ACHN (cell line): ENCODE results near the gene UNC13C.

Experiments used
- DNase-seq: peaks from one replicate; pipeline ENCODE4 v3.0.0-alpha.2; 2015
- in situ Hi-C: cut with HindIII; loops from 2 replicates; pipeline ENCODE4 v1.10.0; 2017; ENCODE audit warnings: low sequenced_read_pairs, low pct_ligation_motif_present, low pct_unique_long_range_greater_than_20kb

The UNC13C gene

DNA sequence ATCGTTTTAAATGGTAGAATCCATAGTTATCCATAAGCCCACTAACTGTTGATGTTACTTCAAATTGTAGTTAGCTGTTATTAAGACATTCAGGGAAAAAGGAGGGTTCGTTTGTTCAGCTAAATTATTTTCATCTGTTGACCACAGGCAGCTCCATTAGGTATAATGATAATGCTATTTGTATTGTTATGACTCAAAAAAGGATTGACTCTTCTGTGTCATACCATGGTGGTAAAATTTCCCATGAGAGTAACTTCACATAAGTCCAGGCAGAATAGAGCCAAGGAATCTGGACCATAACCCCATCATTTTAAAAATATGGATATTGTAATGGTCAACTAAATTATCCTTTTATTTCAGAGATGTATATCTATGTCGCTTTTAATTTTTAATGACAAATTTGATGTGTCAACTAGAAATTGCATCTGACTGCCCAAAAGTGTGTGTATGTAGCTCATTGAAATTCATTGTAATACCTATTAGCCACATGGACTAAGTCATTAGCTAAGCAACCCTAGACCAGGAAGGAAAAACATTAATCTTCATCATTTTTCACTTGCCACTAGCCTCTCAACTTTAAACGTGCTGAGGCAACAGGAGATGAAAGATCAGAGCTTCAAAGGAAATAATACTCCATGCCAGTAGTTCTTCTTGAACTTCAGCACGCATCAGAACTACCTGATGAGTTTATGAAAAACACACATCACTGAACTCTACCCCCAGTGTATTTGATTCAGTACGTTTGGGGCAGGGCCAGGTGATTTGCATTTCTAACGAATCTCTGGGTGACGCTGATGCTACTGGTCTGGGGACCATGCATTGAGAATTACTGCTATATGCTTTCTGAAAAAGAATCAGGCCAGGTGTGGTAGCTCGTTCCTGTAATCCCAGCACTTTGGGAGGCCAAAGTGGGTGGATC lies 537.7 kb downstream of the UNC13C start:
- no peak for DNase-seq
- in situ Hi-C loops, result no loop called here

DNA sequence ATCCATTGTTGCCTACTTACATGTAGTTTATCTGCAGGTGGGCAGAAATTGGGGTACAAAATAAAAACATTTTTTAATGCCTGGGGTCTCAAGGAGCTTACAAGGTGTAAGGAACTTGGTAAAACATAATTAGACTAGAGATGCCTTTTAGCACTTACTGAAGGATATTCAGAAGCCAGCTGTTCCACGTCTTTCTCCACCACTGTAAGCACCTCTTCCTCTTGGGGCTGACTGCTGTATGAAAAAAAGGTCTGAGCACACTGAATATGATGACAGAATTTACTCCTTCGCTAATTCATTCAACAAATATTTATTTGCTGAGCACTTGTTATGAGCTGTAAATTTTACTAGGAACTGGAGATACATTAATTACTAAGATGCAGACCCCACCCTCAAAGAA lies 539.1 kb downstream of the UNC13C start:
- in situ Hi-C loops, result no loop called here
- no peak for DNase-seq

DNA sequence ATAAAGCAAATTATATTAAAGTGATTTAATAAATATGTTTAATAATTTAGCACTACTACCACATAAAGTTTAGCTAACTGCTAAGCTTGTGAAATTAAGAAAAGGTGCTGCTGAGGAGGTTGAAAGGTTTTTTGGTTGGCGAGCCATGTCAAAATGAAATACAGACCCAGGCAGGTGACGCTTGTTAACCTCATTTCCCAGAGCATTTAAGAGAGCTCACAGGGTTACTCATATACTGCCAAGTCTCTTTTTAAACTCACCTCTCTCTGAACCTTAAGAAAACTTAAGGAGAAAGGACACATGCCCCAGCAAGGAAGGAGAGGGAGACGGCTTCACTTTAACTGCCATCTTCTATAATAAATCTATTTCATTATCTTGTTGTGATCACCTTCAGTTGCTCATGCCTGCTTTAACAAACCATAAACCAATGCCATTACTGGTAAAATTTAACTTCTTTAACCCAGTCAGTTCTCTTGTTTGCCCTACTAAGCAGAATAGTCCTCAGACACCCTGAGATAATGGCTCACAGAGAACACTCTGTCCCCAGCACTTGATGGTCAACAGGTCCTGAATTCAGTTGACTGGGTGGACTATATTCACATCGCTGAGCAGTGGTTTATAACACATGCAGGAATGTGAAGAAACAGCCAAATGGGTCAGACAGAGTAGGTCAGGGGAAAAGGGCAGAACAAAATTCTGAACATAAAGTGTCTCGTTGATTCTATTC lies 540.1 kb downstream of the UNC13C start:
- DNase-seq, result no peak
- in situ Hi-C loops, result no loop called here

DNA sequence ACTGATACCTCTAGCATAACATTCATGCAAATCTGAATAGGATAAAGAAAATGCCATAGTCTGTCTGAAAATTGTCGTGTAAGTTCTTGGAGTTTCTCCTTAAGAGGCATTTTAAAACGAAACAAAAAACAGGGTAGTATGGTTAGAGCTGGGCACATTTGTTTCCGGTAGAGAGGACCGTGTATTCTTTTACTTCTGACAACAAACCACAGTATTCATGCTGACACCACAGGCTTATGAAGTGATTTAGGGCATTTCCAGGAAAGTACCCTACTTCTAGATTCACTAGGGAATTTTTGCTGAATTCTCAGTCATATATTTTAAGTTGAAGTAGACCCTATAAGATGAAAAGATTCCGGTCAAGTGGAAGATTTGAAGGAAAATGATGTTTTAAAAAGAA lies 541.3 kb downstream of the UNC13C start:
- DNase-seq, result no peak
- in situ Hi-C loops, result no loop called here

DNA sequence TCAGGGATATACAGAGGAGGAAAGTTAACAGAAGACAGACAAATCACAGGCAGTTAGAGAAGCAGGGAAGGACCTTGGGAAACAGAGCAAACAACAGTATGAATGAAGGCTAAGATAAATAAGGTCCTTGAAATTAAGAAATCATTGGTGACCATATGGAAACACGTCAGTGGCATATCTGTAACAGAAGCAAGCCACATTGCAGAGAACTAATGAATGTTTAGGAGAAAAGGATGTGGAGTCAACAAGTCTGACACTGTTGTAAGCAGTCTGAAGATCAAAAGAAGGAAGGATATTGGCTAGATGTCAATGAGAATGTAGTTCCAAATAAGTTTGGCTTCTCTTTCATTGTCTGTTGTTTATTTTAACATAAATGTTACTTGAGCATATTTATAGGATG lies 542.4 kb downstream of the UNC13C start:
- in situ Hi-C loops, result no loop called here
- DNase-seq, result no peak

DNA sequence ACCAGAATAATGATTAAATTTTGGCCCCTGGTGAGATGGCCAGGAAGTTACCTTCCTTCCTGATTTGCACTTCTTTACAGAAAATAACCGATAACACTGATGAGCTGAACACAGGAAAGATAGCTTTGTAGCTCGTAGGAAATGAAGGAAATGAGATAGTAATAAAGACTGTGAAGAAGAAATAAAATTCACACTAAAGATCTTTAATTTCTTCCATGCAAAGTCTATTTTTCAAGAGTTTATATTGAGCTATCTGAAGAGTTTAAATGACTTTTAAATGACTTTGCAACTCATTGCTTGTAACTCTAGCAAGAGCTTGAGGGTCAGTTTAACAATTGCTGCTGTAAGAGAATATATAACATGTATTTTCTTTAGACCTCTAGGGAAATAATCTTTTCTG lies 543.0 kb downstream of the UNC13C start:
- no peak for DNase-seq
- in situ Hi-C loops, result no loop called here

DNA sequence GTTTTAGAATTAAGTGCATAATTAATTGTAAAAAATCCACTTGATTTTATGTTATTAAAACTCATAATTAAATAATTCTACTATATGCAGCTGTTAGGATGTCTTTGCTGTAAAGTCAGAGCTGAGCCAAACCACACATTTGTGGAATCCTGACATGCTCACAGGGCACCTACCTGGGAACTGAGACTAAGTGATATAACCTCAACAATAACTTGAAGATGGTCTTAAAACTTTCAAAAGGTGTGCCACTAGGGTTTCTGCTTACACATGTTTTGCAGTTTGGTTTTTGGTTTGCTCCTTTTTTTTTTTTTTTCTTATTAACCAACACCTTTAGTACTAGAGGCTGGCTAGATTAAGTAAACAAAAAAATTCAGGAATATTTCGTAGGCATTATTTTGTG lies 549.8 kb downstream of the UNC13C start:
- in situ Hi-C loops, result no loop called here
- DNase-seq, result no peak

DNA sequence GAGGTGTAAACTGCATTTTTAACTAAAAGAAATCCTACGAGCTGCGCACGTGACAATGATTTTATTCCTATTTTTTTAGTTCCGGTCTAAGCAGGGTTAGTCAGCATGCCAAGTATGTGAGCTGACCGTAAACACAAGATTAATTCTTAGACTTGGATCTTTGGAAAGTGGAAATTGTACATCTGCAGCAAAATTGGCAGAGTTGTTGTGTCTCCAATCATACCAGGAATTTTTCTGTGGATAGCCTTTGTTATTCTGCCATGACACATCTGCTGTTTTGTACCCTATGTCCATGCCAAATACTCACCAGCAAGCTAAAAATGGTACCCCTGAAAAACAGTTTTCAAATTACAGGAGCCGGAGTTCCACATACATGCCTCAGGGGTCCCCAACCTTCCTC lies 562.5 kb downstream of the UNC13C start:
- in situ Hi-C loops, result no loop called here
- DNase-seq, result no peak

DNA sequence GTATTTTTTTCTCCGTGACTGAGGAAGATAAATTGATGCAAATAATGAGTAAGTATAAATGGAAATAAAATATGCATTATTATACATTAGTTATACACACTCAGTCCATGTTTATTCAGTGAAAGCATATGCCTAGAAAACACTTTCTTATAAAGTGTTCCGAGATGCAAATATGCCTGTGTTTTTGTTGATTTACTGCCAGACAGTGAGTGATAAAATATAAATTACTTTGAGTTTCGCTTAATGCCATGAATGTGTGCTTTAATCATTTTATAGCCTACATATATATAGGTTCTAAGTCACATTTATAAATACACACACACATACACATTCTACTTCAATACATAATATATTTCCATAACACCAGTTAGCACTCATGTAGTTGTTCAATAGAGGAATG lies 569.2 kb downstream of the UNC13C start:
- in situ Hi-C loops, result no loop called here
- no peak for DNase-seq

DNA sequence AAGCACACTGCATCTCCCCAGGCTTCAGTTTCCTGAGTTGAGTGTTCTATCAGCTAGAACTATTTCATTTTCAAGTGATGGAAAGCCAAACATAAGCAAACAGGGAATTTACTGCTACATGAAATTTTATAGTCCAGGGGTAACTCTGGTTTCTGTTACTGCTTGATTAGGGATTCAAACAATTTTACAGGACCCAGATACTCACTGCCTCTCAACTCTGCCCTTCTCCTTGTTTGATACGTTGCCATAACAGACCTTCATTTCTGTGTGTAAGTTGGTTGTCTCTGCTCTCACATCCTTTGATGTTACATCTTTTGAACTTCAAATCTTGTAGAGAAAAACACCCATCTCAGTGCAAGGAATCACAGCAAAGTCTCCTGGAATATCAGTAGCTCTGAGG lies 572.7 kb downstream of the UNC13C start:
- DNase-seq, result no peak
- in situ Hi-C loops, result no loop called here

DNA sequence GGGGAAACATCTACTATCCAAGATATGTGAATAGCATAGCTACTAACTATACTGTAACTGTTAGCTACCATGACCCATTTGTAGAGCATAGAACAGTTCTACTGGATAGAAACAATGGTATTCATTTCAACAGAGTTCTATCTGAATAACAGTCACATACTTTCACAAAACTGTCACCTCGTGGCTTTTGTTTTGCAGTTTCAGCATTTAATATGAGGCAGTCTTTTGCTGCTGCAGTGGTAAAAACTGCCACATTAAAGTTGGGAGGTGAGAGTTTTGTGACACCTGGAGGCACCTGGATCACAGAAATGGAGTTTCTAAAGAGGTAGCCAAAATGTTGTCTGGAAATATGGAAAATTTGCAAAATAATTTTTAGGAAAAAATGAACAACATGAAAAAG lies 578.0 kb downstream of the UNC13C start:
- in situ Hi-C loops, result no loop called here
- no peak for DNase-seq

DNA sequence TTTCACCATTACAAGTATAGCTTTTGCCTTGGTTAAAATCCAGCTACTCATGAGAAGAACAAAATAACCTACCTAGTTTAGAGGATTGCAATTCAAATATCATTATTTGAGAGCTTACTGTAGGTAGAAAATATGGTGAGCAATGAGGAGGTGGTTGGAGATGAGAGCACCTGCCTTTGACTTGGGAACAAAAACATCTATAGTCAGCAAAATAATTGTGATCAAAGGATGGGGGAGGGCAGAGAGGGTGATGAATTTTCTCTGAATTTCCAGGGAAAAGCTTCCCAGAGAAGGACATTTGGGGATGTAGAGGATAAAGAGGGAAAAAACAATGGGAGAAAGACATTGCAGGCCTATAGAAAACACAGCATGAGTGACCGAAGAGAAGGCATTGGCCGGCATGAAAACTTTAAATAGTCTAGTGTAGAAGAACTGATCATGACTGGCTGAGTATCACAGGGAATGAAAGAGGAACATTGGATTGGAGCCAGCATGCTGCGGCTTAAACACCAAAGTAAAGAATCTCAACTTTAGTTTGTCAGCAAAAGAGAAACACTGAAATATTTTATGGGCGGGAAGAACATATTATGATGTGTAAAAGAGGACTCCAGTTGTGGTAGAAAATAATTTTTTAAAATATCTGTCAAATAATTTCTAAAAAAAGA lies 581.3 kb downstream of the UNC13C start:
- in situ Hi-C loops, result no loop called here
- no peak for DNase-seq

DNA sequence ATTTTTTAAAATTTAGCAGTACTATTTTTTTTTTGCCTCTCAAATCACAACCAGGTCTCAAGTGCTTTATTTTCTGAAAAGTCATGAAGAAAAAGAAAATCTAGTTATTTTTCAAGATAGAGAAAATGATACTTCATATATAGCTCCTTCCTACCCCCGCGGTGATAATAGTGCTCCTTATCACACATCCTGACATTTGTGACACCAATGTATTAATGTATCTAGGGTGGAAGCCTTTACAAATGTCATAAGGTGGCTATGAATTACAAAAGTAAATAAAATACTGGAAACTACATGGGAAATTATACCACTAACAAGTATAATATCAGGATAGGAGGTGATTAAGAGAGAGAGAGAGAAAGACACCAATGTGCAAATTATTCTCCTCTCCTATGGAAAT lies 582.2 kb downstream of the UNC13C start:
- no peak for DNase-seq
- in situ Hi-C loops, result no loop called here

DNA sequence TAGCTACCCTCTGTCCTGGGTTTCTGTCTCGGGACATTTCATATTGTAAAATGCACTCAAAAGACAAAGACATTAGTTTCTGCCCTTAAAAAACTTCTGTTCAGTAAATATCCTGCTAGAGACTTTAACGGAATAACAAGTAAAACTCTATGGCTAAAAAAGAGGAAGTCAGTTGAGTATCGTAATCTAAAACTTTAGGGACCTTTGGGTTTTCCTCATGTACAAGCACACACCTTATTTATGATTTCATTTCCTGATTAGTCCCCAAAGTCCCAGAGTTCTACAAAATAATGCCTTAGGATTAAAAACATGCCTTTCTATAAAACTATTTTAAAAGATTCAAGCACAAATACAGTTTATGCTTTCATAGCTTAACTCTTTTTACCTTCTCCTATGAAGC lies 585.9 kb downstream of the UNC13C start:
- in situ Hi-C loops, result no loop called here
- DNase-seq, result no peak

DNA sequence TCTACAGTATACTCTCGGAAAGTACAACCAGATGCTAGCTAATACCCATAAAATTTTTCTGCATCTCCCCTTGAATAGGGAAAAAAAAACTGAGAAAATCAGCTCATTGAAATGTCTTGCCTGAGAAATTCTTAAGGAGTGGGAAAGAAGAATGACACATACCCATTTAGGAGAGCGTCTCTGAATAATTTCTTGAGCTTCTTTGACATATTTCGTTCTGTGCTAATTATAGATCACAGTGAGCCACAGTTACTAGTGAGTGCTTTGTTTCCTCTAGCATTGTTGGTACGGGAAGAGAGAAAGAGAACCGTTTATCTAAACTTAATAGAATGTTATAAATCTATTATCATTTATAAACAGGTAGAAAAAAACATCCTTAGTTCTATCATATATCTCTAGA lies 588.4 kb downstream of the UNC13C start:
- no peak for DNase-seq
- in situ Hi-C loops, result no loop called here

DNA sequence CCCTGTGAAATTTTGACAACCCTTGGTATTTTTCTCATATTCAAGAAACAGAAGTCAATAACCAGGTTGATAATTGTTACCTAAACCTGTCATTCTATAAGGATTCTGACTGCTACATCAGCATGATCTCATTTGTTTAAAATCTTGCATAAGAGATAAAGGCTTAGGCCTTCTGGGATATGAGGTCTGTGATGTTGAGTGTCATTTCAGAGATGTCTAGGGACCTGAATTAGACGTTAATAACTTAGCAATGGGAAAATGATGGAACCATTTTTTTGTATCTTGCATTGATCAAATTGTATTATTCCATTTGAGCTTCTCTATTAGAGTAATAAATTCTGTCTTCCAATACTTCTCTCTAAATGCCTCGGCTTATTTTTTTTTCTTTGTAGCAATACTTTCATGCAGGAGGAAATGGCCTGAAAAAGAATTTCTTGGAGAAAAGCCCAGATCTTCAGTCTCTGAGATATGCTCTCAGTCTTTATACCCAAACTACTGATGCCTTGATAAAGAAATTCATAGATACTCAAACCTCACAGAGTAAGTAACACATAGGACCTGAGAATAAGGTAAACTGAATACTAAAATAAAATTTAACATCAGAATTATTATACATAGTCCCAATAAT lies 589.3 kb downstream of the UNC13C start:
- no peak for DNase-seq
- in situ Hi-C loops, result no loop called here

DNA sequence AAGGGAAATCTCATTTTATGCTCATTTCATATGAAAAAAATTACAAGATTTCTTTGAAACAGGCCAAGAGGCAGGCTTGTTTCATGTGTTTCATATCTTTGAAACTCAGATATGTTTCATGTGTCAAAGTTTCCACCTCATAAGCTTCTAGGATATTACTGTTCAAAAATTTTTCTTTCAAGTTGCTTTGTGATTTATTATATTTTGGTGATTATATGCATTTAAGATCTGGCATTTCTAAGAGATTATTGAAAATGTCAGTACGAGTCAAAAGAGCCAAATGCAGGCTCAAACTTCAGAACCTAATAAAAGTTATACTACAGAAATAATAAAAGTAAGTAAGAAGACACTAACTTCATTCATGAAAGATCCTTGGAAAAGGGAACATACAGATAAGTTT lies 590.1 kb downstream of the UNC13C start:
- in situ Hi-C loops, result no loop called here
- no peak for DNase-seq

DNA sequence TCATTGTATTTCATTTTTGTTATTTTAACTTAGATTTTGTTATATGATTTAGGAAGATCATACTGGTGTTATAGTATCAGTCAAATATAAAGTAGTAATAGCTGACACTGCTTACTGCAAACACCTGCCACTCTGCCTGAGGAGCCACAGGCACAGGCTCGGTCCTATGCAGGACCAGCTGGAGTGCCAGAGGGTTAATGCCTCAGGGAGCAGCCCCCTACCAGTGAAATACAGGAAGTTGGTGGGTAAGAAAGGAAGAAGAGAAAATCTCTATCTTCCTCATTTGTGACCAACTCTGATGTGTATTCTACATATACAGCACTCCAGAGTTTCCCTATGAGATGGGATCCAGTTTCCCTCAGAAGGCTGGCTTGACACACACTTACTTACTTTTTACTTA lies 593.3 kb downstream of the UNC13C start:
- DNase-seq, result no peak
- in situ Hi-C loops, result no loop called here

DNA sequence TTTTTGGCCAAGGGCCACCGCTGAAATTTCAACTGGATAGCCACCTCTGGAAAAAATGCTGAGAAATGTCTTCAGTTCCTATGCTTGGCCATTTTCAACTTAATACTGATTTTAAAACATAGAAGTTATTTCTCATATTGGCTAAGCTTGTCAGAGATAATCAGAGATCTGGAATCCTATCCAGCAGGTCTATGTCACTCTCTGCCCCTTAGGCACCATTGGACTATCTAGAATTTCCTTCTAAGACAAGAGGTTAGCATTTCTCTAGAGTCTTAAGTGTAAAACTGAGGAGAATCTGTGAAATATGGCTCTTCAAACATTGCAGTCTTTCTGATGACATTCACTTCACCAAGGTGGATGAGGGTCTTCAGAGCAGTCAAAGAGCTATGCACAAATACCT lies 597.3 kb downstream of the UNC13C start:
- in situ Hi-C loops, result no loop called here
- DNase-seq, result no peak
